ENCODE results near the gene LRRTM4.
"Not testable (repeated sequence)": the region's sequence is repeated elsewhere in the genome, so short reads cannot be mapped to it uniquely, and the experiment has no call there.

The LRRTM4 gene

DNA sequence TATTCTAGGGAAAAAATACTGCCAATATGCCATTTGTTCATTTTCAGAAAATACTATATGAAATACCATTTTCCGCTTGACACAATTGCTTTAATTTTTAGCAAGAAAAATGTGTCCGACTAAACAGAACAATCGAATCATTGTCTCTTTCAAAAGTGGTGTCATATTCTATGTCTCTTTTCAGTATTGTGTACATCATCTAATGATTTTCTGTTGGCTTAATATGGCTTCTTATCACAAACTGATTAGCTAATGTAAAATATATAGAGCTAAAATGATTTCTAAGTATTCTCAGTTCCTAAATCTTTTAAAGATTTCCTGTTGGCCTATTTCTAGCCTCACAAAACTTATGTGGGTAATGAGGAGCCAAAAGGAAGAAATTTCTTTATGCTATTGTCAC is 436.6 kb downstream of the LRRTM4 start:
- Histone ChIP-seq H3K9me3 (ENCODE audit: control insufficient read depth in 1 of 2, low read length in 2 of 2) (no peaks in the 10 kb centered on the region), H3K4me1 (ENCODE audit: control insufficient read depth in 1 of 2, insufficient read depth in 2 of 2, low read length in 2 of 2) (no peaks in the 10 kb centered on the region), H3K27me3 (ENCODE audit: low read depth, low read length) (no peaks in the 10 kb centered on the region), H3K27ac (ENCODE audit: low read length) (no peak overlapping the region), H3K36me3 (ENCODE audit: control insufficient read depth in 1 of 2, insufficient read depth in 2 of 2, low read length in 2 of 2) (no peaks in the 10 kb centered on the region), H3K4me3 (ENCODE audit: low read depth in 1 of 2, low read length in 2 of 2) (no peak overlapping the region)

DNA sequence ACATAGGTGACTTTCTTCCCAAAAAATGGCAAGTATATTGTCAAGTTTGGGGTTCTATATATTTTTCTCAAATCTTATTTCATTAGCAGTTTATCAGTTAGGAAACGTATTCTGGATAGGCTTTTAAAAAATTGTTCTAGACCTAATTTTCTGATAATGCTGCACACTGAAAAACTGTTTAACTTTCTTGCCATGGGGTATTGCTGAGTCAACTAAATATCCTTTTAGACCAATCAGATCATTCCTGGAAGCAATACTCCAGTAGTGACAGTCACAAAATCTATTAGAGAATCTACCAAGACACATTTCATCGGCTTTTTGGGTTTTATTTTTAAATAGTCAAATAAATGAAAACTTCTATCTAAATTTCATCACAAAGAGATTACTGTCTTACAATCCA is 440.6 kb downstream of the LRRTM4 start:
- Histone ChIP-seq H3K27ac (ENCODE audit: low read length) (no peak overlapping the region), H3K9me3 (ENCODE audit: control insufficient read depth in 1 of 2, low read length in 2 of 2) (no peaks in the 10 kb centered on the region), H3K4me1 (ENCODE audit: control insufficient read depth in 1 of 2, insufficient read depth in 2 of 2, low read length in 2 of 2) (no peaks in the 10 kb centered on the region), H3K27me3 (ENCODE audit: low read depth, low read length) (no peaks in the 10 kb centered on the region), H3K36me3 (ENCODE audit: control insufficient read depth in 1 of 2, insufficient read depth in 2 of 2, low read length in 2 of 2) (no peaks in the 10 kb centered on the region), H3K4me3 (ENCODE audit: low read depth in 1 of 2, low read length in 2 of 2) (no peak overlapping the region)

DNA sequence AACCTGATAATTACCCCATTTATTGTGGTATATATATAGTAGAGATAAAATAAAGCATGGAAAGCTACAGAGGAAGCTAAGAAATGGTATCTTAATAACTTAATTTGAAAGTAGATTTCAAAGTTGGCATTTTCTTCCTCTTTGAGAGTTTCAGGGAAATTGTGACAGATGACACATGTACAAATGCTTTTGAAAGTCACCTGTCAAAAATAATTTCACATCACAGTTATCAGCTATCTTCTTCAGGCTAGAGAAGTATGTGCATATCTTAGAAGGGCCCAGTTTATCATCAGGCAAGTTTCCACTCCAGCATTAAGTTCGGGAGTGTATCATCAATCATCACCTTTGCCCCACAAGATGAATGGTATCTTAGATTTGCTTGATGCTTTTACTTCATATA is 457.9 kb downstream of the LRRTM4 start:
- no peaks in the 10 kb centered on the region for H3K27me3 ChIP-seq (ENCODE audit: low read depth, low read length)
- no peak overlapping the region for H3K4me3 ChIP-seq (ENCODE audit: low read depth in 1 of 2, low read length in 2 of 2)
- no peaks in the 10 kb centered on the region for H3K4me1 ChIP-seq (ENCODE audit: control insufficient read depth in 1 of 2, insufficient read depth in 2 of 2, low read length in 2 of 2)
- H3K9me3 ChIP-seq (ENCODE audit: control insufficient read depth in 1 of 2, low read length in 2 of 2) = no peaks in the 10 kb centered on the region
- no peak overlapping the region for H3K27ac ChIP-seq (ENCODE audit: low read length)
- H3K36me3 ChIP-seq (ENCODE audit: control insufficient read depth in 1 of 2, insufficient read depth in 2 of 2, low read length in 2 of 2) = no peaks in the 10 kb centered on the region

DNA sequence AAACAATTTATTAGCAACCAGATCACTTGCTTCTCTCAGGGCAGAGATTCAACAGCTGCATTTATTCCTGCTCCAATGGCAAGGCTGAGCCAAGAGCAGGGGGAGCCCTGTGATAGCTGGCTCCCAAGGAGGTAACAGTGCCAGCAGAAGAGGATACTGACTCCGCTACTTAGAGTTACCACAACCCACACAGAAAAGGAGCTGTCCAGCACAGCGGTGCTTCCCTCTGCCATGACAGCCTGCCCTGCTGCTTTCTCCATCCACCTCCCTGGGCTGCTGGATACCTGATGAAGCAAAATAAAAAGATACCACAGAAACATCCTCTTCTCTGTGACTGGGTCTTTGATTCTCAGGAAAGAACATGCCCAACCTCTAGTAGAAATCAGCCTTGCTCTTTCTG is 467.2 kb downstream of the LRRTM4 start:
- no peaks in the 10 kb centered on the region for H3K36me3 ChIP-seq (ENCODE audit: control insufficient read depth in 1 of 2, insufficient read depth in 2 of 2, low read length in 2 of 2)
- H3K4me1 ChIP-seq (ENCODE audit: control insufficient read depth in 1 of 2, insufficient read depth in 2 of 2, low read length in 2 of 2) = no peaks in the 10 kb centered on the region
- H3K4me3 ChIP-seq (ENCODE audit: low read depth in 1 of 2, low read length in 2 of 2) = no peak overlapping the region
- H3K27ac ChIP-seq (ENCODE audit: low read length) = no peak overlapping the region
- no peaks in the 10 kb centered on the region for H3K9me3 ChIP-seq (ENCODE audit: control insufficient read depth in 1 of 2, low read length in 2 of 2)
- no peaks in the 10 kb centered on the region for H3K27me3 ChIP-seq (ENCODE audit: low read depth, low read length)

- H3K9me3 ChIP-seq (ENCODE audit: control insufficient read depth in 1 of 2, low read length in 2 of 2) = no peaks in the 10 kb centered on the region
- no peak overlapping the region for H3K27ac ChIP-seq (ENCODE audit: low read length)
- H3K27me3 ChIP-seq (ENCODE audit: low read depth, low read length) = no peaks in the 10 kb centered on the region
- H3K4me3 ChIP-seq (ENCODE audit: low read depth in 1 of 2, low read length in 2 of 2) = no peak overlapping the region
- H3K36me3 ChIP-seq (ENCODE audit: control insufficient read depth in 1 of 2, insufficient read depth in 2 of 2, low read length in 2 of 2) = no peaks in the 10 kb centered on the region
- no peaks in the 10 kb centered on the region for H3K4me1 ChIP-seq (ENCODE audit: control insufficient read depth in 1 of 2, insufficient read depth in 2 of 2, low read length in 2 of 2)
Measured at GRCh38 chr2:77046339-77046738, 475.8 kb downstream of the LRRTM4 start.

- not testable (repeated sequence) for H3K4me3 ChIP-seq (ENCODE audit: low read depth in 1 of 2, low read length in 2 of 2)
Measured at GRCh38 chr2:77045456-77045855, 476.7 kb downstream of the LRRTM4 start.

DNA sequence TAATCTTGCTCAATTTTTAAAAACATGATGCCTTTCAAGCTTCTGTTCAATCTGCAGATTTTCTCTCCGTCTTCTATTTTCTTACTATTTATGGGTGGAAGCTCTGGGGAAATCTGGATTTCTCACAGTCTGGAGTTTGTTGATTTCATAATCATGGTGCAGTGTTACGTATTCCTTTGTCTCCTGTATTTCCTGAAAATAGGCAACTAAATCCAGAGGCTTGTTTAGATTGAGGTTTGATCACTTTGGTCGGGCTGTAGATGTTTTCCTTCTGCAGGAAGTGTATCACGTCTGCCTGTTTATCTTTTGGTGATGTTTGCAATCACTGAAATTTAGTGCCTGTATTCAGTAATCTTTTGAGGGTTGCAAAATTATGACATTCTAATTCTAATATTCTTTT is 487.7 kb downstream of the LRRTM4 start:
- Histone ChIP-seq H3K9me3 (ENCODE audit: control insufficient read depth in 1 of 2, low read length in 2 of 2) (no peaks in the 10 kb centered on the region), H3K27me3 (ENCODE audit: low read depth, low read length) (no peaks in the 10 kb centered on the region), H3K36me3 (ENCODE audit: control insufficient read depth in 1 of 2, insufficient read depth in 2 of 2, low read length in 2 of 2) (no peaks in the 10 kb centered on the region), H3K4me3 (ENCODE audit: low read depth in 1 of 2, low read length in 2 of 2) (no peak overlapping the region), H3K4me1 (ENCODE audit: control insufficient read depth in 1 of 2, insufficient read depth in 2 of 2, low read length in 2 of 2) (no peaks in the 10 kb centered on the region), H3K27ac (ENCODE audit: low read length) (no peak overlapping the region)

More at GRCh38 chr2:77045456-77045855, 476.7 kb downstream of the LRRTM4 start:
- H3K27ac ChIP-seq (ENCODE audit: low read length); H3K9me3 ChIP-seq (ENCODE audit: control insufficient read depth in 1 of 2, low read length in 2 of 2); H3K4me1 ChIP-seq (ENCODE audit: control insufficient read depth in 1 of 2, insufficient read depth in 2 of 2, low read length in 2 of 2); H3K36me3 ChIP-seq (ENCODE audit: control insufficient read depth in 1 of 2, insufficient read depth in 2 of 2, low read length in 2 of 2); H3K27me3 ChIP-seq (ENCODE audit: low read depth, low read length): not testable (repeated sequence)

GRCh38 chr2:77029237-77029636 is 492.9 kb downstream of the LRRTM4 start:
- not testable (repeated sequence) for H3K4me3 ChIP-seq (ENCODE audit: low read depth in 1 of 2, low read length in 2 of 2); H3K4me1 ChIP-seq (ENCODE audit: control insufficient read depth in 1 of 2, insufficient read depth in 2 of 2, low read length in 2 of 2); H3K27ac ChIP-seq (ENCODE audit: low read length); H3K9me3 ChIP-seq (ENCODE audit: control insufficient read depth in 1 of 2, low read length in 2 of 2); H3K27me3 ChIP-seq (ENCODE audit: low read depth, low read length); H3K36me3 ChIP-seq (ENCODE audit: control insufficient read depth in 1 of 2, insufficient read depth in 2 of 2, low read length in 2 of 2)

GRCh38 chr2:77028032-77028600 is 494.1 kb downstream of the LRRTM4 start:
- H3K27me3 ChIP-seq (ENCODE audit: low read depth, low read length) = no peaks in the 10 kb centered on the region
- H3K4me1 ChIP-seq (ENCODE audit: control insufficient read depth in 1 of 2, insufficient read depth in 2 of 2, low read length in 2 of 2) = no peaks in the 10 kb centered on the region
- H3K36me3 ChIP-seq (ENCODE audit: control insufficient read depth in 1 of 2, insufficient read depth in 2 of 2, low read length in 2 of 2) = no peaks in the 10 kb centered on the region
- H3K9me3 ChIP-seq (ENCODE audit: control insufficient read depth in 1 of 2, low read length in 2 of 2) = no peaks in the 10 kb centered on the region
- H3K4me3 ChIP-seq (ENCODE audit: low read depth in 1 of 2, low read length in 2 of 2) = no peak overlapping the region
- H3K27ac ChIP-seq (ENCODE audit: low read length) = no peak overlapping the region

DNA sequence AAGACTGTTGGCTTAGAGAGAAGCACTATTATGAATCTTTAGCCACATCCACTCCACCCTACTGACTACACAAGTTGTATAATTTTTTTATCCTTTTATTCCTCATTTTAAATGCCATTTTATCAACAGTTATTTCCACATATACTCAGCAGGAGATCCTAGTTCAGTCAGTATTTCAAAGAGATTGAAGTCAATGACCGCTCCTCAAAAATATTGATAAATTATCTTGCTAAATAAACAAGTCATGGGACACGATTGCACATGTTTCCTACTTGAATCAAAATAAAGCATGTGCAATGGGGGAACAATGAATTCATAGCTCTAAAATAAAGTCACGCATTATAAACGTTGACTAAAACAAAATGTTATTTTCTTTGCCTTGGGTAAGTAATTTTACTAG is 496.5 kb downstream of the LRRTM4 start:
- Histone ChIP-seq H3K36me3 (ENCODE audit: control insufficient read depth in 1 of 2, insufficient read depth in 2 of 2, low read length in 2 of 2) (no peaks in the 10 kb centered on the region), H3K27me3 (ENCODE audit: low read depth, low read length) (no peaks in the 10 kb centered on the region), H3K4me3 (ENCODE audit: low read depth in 1 of 2, low read length in 2 of 2) (no peak overlapping the region), H3K27ac (ENCODE audit: low read length) (no peak overlapping the region), H3K9me3 (ENCODE audit: control insufficient read depth in 1 of 2, low read length in 2 of 2) (no peaks in the 10 kb centered on the region), H3K4me1 (ENCODE audit: control insufficient read depth in 1 of 2, insufficient read depth in 2 of 2, low read length in 2 of 2) (no peaks in the 10 kb centered on the region)

DNA sequence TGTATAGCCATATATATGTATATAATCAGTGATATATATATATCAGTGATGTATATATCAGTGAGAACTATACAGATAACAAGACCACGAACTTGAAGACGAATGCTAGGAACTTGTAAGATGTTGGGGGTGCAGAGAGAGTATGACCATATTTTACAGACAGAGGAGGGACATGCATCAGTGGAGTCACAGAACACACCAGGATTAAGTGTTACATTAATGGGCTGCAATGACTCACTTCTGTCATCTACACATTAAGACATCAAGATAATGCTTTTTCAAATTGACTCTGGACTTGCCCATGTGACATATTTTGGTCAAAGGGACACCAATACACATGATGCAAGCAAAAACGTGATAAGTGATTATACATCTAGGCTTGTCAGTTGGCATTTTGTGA is 501.0 kb downstream of the LRRTM4 start:
- no peak overlapping the region for H3K27ac ChIP-seq (ENCODE audit: low read length)
- H3K9me3 ChIP-seq (ENCODE audit: control insufficient read depth in 1 of 2, low read length in 2 of 2) = no peaks in the 10 kb centered on the region
- H3K27me3 ChIP-seq (ENCODE audit: low read depth, low read length) = no peaks in the 10 kb centered on the region
- no peaks in the 10 kb centered on the region for H3K4me1 ChIP-seq (ENCODE audit: control insufficient read depth in 1 of 2, insufficient read depth in 2 of 2, low read length in 2 of 2)
- H3K36me3 ChIP-seq (ENCODE audit: control insufficient read depth in 1 of 2, insufficient read depth in 2 of 2, low read length in 2 of 2) = no peaks in the 10 kb centered on the region
- H3K4me3 ChIP-seq (ENCODE audit: low read depth in 1 of 2, low read length in 2 of 2) = no peak overlapping the region

DNA sequence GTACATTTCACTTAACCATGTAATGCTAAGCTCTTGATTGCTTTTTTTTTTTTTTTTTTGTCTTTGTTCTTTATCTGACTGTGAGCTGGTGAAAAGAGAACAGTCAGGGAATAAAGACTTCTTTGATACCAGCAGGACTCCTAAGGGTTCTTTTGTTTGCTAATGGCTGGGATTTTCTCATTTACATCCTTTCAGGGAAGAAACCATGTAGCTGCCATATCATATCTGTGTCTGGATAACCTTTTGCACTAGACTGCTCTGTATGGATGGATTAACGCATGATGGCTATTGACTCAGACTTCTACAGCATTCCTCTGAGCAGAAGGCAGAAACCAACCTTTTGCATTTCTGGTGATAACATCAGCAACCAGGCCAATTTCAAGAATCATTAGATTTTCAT is 504.0 kb downstream of the LRRTM4 start:
- no peak overlapping the region for H3K27ac ChIP-seq (ENCODE audit: low read length)
- H3K36me3 ChIP-seq (ENCODE audit: control insufficient read depth in 1 of 2, insufficient read depth in 2 of 2, low read length in 2 of 2) = no peaks in the 10 kb centered on the region
- no peaks in the 10 kb centered on the region for H3K4me1 ChIP-seq (ENCODE audit: control insufficient read depth in 1 of 2, insufficient read depth in 2 of 2, low read length in 2 of 2)
- H3K9me3 ChIP-seq (ENCODE audit: control insufficient read depth in 1 of 2, low read length in 2 of 2) = no peaks in the 10 kb centered on the region
- H3K27me3 ChIP-seq (ENCODE audit: low read depth, low read length) = no peaks in the 10 kb centered on the region
- no peak overlapping the region for H3K4me3 ChIP-seq (ENCODE audit: low read depth in 1 of 2, low read length in 2 of 2)
